ENCODE results near the gene MRPL1.

DNA sequence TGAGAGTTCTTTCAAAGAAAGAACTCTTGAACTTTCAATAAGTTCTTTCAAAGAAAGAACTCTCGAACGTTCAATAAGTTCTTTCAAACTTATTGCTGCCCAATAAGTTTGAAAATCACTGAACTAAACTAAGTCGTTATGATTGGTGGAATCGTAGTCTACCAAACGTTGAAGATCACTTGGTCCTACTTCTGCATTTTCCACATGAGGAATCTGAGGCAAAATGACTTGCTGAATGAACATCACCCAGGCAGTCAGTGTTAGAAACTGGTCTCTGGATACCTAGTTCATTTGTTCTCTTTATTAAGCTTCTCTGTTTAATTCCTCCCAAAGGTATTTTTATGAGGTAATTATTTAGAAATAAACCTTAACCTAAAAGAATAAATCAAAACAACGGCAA is 36.4 kb upstream of the MRPL1 start:
- TF ChIP-seq, protein P1, sequence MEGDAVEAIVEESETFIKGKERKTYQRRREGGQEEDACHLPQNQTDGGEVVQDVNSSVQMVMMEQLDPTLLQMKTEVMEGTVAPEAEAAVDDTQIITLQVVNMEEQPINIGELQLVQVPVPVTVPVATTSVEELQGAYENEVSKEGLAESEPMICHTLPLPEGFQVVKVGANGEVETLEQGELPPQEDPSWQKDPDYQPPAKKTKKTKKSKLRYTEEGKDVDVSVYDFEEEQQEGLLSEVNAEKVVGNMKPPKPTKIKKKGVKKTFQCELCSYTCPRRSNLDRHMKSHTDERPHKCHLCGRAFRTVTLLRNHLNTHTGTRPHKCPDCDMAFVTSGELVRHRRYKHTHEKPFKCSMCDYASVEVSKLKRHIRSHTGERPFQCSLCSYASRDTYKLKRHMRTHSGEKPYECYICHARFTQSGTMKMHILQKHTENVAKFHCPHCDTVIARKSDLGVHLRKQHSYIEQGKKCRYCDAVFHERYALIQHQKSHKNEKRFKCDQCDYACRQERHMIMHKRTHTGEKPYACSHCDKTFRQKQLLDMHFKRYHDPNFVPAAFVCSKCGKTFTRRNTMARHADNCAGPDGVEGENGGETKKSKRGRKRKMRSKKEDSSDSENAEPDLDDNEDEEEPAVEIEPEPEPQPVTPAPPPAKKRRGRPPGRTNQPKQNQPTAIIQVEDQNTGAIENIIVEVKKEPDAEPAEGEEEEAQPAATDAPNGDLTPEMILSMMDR (IDR thresholded peaks at IDR 0.05) = no peak
- TF ChIP-seq POLR2A (IDR thresholded peaks at IDR 0.05) = no peak
- TF ChIP-seq POLR2AphosphoS5 (IDR thresholded peaks at IDR 0.05) = no peak

Data from breast epithelium (tissue), 3 donors.